ENCODE data around the gene FYN. TPM values are rescaled to one million over a fixed set of nuclear protein-coding genes. Genes with fewer than 3 reads are reported as not detected.
"Not testable (repeated sequence)": the region's sequence is repeated elsewhere in the genome, so short reads cannot be mapped to it uniquely, and the experiment has no call there.

Gene FYN
- total RNA-seq, 2 donors from 2014 or later: 87.0 to 94.7 TPM

- DNase-seq (ENCODE audit: low spot score): no peak
- intact Hi-C loops (cut with DNase I): no loop called here
Measured at GRCh38 chr6:111838749-111839484, 34.3 kb downstream of the FYN start.

GRCh38 chr6:111837641-111838500 is 35.4 kb downstream of the FYN start:
- intact Hi-C loops (cut with DNase I): no loop called here
- DNase-seq (ENCODE audit: low spot score): no peak

DNA sequence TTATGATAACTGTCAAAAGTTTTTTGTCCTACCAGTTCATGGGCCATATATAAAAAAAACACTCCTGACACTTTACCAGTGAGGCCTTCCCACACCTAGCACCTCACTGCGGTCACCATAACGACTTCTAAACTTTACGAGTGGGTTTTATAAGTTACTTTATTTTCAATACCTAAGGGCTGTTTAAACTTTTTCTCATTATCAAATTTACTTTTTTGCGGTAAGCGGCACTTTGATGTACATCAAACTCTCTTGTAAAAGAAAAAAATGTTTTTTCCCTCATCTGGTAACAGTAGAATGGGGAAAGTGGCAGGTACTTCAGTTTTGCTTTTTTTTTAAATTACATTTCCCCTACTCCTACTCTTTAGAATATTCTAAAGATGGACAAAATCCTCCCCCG is 36.2 kb downstream of the FYN start:
- intact Hi-C loops (cut with DNase I): no loop called here
- no peak for DNase-seq (ENCODE audit: low spot score)

- intact Hi-C loops (cut with DNase I): no loop called here
Measured at GRCh38 chr6:111835807-111836206, 37.4 kb downstream of the FYN start.

GRCh38 chr6:111835398-111835797 is 37.9 kb downstream of the FYN start:
- DNase-seq (ENCODE audit: low spot score); intact Hi-C loops (cut with DNase I): not testable (repeated sequence)

More at GRCh38 chr6:111835807-111836206, 37.4 kb downstream of the FYN start:
- no peak for DNase-seq (ENCODE audit: low spot score)

DNA sequence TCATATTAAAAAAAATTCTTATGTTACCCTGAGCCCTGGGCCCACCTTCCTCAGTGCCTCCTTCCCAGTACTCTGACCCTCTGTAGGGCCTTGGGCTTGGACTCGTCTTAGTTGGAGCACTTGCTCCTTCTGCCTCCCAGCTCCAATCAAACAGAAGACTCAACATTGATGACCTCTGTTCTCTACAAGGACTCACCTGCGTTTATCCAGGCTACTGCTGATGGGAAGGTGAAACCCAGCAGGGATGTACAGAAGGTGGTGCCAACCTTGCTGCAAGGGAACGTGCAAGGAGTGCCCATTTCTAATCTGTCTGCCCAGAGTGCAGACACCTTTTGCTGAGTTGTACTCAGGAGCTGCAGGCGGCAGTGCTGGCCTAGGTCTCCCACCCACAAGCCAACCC is 38.9 kb downstream of the FYN start:
- intact Hi-C loops (cut with DNase I): no loop called here
- no peak for DNase-seq (ENCODE audit: low spot score)

GRCh38 chr6:111832833-111833418 is 40.3 kb downstream of the FYN start:
- intact Hi-C loops (cut with DNase I): no loop called here
- no peak for DNase-seq (ENCODE audit: low spot score)

GRCh38 chr6:111831408-111831807 is 41.8 kb downstream of the FYN start:
- intact Hi-C loops (cut with DNase I): no loop called here
- no peak for DNase-seq (ENCODE audit: low spot score)

GRCh38 chr6:111829998-111830397 is 43.3 kb downstream of the FYN start:
- intact Hi-C loops (cut with DNase I): no loop called here
- DNase-seq (ENCODE audit: low spot score): no peak

DNA sequence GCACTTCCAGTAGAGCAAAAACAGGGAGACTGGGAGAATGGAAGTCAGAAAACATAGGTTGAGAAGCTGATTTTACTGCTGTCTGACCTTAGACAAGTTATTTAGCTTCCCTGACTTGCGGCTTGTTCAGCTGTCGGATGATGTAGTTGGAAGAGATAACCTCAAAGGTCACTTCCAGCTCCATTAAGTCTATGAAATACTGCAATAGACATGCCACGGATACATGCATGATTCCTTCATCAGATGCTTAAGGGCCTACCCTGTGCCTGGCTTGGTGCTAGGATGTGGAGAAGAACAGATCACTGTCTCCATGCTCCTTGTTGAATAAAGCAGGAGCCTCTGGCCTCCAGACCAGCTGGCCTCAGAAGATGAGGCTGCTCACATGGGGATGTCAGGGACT is 43.7 kb downstream of the FYN start:
- intact Hi-C loops (cut with DNase I): no loop called here
- DNase-seq (ENCODE audit: low spot score): no peak

- intact Hi-C loops (cut with DNase I): no loop called here
- no peak for DNase-seq (ENCODE audit: low spot score)
Measured at GRCh38 chr6:111828809-111829208, 44.4 kb downstream of the FYN start.

DNA sequence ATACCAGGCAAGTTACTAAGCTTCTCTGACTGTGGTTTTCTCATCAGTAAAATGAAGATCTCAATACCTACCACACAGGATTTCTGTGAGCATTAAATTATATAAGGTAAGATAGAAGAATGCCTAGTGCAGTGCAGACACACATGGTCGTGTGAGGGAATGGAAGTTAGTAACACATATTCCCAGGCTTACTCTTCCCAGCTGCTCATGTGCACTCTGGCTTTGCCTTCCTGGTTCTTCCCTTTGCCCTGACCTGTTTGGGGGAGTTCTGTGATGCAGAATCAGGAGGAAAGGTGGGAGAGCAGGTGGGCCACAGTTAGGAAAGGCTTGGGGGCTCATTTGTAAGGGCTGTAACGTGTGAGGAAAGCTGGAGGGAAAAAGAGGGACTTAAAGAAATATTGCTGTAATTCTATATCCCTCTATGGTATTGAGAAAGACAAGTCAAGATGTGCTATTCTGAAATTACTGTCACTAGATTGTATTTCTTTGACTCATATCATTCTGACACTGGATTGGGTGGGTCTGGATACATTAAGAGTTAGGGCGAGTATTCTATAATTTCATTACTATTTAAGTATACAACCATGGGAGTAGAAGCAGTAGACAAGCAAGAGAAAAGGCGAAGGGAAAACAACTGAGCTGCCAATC is 47.7 kb downstream of the FYN start:
- no peak for DNase-seq (ENCODE audit: low spot score)
- intact Hi-C loops (cut with DNase I): no loop called here

DNA sequence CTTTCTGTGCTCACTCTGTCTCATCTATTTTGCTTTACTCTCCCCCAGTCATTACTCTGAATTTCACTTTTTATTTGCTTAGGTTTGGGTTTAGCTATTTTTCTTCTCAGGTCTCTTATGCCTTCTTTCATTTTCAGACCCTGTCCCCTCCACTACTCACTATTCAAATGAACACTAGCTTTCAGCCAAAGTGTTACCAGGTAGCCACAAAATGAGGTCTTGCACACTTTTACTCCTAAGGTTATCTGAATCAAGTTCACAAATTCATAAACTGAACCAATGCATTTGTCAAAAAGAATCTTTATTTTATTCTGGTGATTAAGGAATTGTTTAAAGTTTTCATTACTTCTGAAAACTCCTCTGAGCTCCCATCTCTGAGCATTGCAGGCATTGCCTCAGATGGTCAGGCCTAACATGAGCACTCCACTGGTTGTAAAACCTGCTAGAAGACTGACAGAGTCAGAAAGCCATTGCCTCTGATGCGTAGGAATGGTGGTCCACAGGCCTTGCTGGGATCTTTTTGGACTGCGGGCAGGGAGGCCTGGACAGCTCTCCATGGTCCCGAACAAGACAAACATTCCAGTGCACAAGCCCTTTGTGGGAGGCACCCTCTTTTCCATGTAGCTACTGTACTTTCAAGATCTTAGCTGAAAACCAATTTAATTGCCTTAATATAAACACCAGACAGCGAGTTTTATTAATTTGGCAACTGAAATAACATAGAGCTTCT is 48.5 kb downstream of the FYN start:
- DNase-seq (ENCODE audit: low spot score): no peak
- intact Hi-C loops (cut with DNase I): no loop called here

DNA sequence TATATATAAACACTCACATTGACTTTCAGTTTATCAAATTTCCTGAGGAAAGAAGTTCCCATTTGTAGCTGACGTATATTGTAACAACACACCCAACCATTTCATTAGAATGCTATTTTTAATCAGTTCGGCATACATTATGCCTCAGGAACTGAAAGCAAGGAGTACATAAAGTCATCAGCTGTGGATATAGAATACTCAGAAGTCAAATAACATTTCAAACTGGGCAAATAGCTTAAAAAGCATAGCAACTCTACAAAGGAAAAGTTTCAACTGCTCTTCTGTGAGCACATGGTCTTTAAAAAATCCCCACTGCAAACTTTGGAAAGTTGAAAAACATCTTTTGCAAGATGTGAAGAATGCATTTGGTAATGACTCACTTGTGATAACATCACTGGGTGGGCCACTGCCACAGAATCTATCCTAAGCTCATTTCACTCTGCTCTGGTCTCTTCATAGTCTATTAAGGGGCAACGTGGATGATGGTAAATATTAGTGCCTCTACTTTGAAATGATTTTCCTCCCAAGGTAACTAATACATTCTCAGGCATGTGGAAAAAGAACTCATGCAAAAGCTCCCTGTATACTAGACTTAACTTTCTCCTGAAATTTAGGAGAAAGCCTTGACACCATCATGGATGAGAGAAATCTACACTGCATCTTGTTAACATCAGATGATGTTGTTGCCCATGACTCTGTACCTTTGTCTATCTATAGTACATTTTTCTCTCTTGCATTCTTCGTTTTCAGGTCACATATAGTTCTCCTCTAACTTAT is 49.2 kb downstream of the FYN start:
- intact Hi-C loops (cut with DNase I): no loop called here
- no peak for DNase-seq (ENCODE audit: low spot score)

DNA sequence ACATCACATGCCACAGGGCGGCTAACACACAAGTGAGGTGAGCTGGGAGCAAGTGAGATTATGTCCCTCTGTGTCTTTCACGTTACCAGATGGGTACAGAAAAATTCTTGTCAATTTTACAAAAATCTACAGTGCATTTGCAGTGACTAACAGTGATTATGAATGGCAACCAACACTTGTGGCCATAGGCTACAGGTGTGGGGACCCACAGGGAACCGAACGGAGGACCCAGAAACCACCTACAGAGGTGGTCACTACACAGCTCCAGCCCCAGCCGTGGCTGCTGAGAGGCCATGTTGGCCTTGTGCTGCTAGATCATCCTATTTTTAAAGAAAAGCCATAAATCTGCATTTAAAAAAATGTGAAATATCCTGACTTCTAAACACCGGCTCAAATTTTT is 50.2 kb downstream of the FYN start:
- intact Hi-C loops (cut with DNase I): no loop called here
- no peak for DNase-seq (ENCODE audit: low spot score)

- intact Hi-C loops (cut with DNase I): no loop called here
Measured at GRCh38 chr6:111819458-111819857, 53.8 kb downstream of the FYN start.

DNA sequence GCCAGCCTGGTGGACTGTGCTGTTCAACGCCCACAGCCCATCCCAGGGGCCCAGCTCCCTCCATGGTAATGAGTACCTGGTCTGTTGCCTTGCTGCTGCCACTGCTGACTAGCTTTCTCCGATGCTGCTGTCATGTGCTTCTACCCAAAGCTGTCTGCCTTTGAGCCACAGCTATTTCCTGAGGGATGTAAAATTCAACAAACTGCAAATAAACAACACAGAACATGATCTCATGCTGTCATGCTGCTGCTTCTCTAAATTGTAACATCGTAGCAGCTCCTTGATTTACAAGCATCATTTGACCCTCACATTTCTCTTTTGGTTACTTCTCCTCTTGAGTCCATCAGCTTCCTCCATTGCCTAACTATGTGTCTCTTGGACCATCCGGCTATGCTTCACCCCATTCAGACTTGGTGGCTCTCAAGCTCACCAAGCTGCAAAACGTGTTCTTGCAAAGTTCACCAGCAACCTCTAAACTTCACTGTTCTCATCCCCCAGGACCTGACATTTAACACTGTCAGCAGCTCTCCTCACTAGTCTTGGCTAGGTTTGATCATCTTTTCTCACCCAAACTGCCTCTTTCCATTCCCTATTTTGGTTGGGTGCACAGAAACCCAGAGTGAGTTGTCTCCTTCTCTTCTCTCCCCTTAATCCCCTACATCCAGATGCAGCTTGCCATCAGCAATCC is 54.6 kb downstream of the FYN start:
- no peak for DNase-seq (ENCODE audit: low spot score)
- intact Hi-C loops (cut with DNase I): no loop called here

More at GRCh38 chr6:111819458-111819857, 53.8 kb downstream of the FYN start:
- no peak for DNase-seq (ENCODE audit: low spot score)
